Stimulated activated CD4-positive, alpha-beta T cell treated with anti-CD3 and anti-CD28 coated beads, Interleukin-1b, Interleukin-23, amount 100 ng/mL, for 48 hours (primary cell): ENCODE data around the gene ENTHD1.
A peak's percentile ranks its signal among the peaks of the same experiment; 100 is the strongest.

Source experiments
- DNase-seq: peaks from one replicate; pipeline ENCODE4 v3.0.0-alpha.2; 2020

Gene ENTHD1

DNA sequence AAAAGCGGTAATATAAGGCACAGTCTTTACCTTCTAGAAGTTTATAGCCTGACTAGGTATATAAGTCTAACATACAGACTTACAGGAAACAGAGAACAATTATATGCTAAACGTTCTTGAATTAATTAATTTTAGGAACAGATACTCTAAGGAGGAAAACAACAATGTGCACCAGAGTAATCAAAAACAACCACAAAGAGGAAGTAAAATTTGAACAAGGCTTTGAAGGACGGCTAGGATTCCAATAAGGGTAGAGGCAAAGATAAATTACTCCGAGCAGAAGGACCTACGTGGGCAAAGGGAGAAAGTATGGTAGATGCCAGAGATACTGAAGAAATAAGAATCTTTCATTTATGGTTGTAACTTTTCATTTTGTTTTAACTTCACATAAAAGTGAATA lies 54.4 kb downstream of the ENTHD1 start:
- no peak for DNase-seq

DNA sequence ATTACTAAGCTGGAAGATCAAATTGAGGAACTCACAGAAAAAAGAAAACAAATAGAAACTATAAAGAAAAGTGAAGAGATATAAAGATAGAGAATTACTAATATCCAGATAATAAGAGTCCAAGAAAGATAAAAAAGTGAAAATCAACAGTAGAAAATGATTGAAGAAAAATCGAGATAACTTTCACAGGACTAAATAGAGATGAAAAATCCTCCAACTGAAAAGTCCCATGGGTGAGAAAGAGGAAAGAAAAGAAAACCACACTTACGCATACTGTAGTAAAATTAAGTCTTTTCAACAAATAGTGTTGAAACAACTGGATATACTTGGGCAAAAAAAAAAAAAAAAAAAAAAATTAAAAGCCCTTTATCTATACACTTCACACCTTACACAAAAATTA lies 60.0 kb downstream of the ENTHD1 start:
- DNase-seq = no peak

DNA sequence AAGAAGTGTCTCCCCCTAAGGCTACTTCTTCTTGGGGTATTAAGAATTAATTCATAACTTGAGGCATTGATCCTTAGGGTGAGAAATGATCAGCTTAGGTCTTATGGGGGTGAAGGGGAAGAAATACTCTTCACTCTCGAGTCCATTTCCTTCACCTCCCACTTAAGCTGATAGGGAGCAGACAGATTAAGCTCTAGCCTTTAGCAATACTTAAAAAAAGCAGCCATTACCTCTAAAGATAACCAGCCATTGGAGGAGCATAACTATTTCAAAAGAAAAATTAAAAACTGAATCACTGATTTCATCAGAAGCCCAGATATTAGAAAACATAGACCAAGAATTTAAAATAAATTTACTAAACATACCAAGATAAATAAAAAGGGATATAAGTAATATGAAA lies 60.5 kb downstream of the ENTHD1 start:
- no peak for DNase-seq

DNA sequence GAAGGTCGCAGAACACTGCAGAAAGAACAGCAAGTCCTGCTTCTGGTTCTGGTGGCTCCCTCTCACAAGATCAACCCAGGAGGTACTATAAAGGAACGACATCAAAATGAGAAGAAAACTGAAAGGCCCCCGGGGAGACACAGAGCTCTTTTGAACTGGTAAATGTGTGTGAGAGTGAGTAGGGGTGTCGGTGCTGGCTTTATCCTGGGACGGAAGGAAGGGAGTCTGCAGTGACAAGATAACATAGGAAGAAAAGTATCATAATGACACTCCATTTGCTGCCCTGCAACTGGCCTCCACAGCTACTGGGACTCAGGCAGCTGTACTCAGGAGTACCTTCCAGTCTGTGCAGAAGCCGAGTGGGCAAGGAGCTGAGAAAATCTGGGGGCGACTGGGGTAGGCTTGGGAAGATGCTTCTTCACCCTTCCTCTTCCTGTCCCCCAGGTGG lies 60.9 kb downstream of the ENTHD1 start:
- DNase-seq = no peak

DNA sequence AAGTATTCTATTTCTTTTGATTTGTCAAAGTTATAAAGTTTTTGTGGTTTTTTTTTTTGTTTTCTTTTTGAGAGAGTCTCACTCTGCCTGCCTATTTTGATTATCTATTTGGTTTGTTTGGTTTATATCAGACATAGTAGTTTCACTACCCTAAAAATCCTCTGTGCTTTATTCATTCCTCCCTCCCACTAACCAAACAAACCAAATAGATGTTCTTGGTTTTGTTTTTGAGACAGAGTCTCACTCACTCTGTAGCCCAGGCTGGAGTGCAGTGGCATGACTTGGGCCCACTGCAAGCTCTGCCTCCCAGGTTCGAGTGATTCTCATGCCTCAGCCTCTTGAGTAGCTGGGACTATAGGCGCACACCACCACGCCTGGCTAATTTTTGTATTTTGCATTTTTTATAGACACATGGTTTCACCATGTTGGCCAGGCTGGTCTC lies 67.9 kb downstream of the ENTHD1 start:
- no peak for DNase-seq

DNA sequence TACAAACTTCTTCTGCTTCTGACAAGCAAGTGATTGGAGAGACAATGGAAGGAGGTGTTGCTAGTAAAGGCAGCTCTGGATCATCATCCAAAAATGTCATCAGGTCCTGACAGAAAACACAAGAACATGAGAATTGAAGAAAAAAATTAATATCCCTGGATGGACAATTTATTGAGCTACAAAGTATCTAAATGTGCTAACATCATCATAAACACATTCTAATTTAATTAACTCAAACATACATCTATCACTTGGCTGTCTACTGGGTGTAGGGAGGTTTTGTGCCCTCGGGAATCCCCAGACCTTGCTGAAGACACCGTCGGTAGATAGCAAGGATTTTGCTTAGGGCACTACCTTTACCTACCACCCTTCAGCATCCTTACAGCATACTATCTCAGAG lies 72.6 kb downstream of the ENTHD1 start:
- DNase-seq = no peak

DNA sequence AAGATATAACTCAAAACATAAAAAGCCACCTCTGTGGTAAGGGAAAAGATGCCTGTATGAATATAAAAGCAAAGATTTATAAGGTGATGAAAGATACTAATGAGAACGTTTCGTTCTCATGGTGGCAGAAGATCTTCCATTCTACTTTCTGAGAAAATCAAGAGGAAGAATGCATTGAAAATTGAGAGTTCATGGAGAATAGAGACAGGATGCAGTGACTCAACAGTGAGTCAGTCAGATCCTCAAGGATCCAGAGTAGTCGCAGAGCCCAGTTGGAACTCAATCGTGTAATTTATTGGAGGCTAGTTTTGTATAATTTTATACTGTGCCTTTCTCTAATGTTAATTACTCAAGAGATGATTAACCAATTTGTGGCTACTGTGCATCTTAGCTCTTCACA lies 73.3 kb downstream of the ENTHD1 start:
- no peak for DNase-seq

DNA sequence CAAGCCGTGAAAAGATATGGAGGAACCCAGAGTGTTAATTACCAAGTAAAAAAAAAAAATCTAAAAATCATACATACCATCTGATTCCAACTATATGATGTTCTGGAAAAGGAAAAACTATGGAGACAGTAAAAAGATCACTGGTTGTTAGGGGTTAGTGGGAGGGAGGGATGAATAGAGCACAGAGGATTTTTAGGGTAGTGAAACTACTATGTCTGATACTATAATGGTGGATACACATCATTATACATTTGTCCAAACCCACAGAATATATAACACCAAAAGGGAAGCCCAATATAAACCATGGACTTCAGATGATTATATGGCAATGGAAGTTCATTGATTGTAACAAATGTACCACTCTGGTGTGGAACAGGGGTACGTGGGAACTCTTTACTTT lies 74.1 kb downstream of the ENTHD1 start:
- DNase-seq = no peak

DNA sequence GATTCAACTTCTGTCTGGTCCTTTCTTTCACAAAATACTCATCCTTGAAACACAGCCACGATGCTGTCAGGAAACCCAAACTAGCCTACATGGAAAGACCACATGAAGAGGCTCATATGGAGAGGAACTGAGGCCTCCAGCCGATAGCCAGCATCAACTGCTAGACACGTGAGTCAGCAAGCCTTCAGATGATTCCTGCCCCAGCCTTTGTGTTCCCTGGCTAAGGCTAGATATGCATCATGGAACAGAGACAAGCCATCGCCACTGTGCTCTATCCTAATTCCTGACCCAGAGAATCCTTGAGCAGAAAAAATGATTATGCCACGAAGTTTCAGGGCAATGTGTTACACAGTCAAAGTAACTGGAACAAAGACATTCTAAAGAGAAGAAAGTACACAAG lies 75.5 kb downstream of the ENTHD1 start:
- no peak for DNase-seq

DNA sequence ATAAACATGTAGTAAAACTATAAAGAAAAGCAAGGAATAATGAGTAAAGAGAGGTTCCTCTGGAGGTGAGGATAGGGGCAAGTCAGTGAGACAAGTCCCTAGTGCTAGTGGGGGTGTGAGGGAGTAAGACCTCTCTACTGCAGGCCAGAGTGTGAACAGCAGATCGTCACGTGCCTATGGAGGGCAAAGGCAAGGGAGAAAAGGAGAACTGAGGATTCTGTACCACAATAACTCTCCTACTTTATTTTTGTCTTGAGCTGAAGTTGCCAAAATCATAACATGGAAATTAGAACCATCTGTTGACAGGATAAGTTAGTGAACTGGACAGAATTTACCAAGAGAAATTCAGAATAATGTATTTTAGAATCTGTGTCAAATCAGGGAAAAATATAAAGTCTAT lies 77.6 kb downstream of the ENTHD1 start:
- no peak for DNase-seq

DNA sequence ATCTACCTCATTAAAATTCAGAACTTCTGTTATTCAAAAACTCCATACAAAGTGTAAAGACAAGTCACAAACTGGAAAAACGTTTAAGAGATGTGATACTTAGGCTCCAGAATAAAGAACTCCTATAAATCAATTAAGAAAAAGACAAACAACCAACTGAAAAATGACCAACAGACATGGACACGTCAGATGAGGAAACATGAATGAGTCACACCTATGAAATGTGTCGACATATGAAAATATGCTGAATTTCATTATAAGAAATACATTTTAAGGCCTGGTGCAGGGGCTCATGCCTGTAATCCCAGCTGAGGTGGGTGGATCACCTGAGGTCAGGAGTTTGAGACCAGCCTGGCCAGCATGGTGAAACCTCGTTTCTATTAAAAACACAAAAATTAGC lies 78.7 kb downstream of the ENTHD1 start:
- no peak for DNase-seq

DNA sequence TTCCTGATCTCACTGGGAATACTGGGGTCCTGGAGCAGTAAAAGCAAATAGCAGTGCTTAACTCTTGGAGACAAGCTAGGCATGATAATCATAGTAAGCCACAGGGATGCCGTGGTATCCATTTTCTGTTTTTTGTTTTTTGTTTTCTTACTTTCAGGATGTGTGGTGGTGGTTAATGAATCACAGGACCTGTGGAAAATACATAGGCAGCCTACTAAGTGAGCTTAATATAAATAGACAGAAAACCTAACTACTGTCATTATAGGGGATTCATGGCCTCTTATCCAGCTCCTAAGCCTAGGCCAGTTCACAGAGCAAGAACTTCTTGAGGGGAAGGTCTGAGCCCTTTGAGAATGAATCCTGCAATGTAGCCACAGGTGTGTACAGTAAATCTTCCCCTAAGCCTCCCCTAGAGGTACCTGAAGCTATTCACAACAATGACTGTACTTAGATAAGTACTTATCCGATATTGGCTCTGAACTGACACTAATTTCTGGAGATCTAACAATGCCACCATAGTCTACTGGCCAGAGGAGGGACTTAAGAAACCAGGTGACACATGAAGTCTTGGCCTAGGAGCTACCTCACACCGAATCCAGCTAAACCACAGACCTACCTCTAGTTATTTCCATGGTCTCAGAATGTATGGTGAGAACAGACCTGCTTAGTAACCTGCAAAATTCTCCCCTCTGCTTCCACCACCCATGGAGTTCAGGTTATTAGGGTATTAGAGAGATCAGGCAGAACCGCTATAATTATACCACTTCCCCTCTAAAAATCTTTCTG lies 83.6 kb downstream of the ENTHD1 start:
- no peak for DNase-seq

DNA sequence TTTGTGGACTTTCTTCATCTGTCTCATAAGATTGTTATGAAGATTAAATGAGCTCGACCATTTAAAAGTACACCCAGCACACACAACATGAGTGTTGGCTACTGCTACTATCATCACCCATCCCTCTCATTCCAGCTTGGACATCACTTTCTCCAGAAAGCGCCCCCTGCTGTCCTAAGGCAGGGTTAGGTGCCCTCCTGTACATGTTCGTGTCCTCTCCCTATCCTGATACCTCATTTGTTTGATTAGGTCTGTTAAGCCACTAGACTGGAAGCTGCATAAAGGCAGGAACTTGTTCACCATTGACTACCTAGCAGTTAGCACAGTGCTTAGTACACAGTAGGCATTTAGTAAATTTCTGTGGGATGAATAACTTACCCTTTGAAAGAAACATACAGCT lies 85.5 kb downstream of the ENTHD1 start:
- DNase-seq = peak; percentile 24

DNA sequence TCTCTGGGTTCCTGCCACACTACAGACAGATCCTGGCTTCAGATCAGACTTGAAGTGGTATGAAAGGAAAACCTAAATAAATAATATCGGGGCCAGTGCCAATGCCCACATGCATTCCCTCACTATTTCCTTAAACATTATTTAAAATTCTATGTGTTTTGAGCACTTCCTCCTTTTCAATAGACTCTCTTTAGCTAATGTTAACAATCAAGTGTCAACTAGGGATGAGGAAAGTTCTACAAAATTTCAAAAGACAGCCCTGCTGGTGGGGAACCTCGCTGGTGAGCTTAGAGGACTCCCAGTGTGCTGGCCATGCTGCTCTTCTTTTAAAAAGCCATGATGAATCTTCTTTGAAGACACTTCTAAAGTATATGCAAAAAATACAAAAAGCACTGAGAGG lies 87.5 kb downstream of the ENTHD1 start:
- DNase-seq = no peak

DNA sequence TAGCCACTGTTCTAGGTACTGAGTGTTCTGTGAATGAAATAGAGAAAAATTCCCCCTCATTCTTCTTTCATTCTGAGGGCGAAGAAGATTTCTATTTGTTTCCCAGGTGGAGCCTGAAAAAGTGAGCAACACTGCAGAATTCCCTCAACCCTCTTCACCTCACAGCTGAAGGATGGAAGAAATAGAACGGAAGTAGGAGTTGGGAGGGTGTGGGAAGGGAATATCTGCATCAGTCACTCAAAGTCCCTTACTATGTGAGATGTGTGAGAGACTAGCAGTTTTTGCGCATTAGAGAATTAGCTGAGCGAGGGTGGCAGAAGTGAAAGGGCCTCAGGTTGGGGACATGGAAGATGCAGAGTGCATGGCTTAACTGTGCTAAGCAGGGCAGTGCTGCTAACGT lies 88.4 kb downstream of the ENTHD1 start:
- DNase-seq = no peak

DNA sequence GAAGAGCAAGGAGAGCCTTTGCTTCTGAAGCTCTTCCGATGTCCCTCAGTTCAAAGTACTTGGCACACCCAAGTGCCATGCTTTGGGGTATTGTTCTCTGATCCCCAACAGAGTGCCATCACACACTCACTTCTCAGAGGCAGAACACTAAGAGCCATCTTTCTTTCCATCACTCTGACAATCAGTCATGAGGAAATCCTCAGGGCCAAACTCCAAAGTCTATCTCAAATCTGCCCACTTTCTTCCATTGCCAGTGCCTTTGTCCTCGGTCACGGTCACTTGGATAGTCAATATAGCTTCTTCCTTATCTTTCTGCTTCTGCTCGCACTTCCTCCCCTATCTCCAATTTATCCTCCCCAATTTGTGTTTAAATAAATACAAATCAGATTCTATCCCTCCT lies 90.9 kb downstream of the ENTHD1 start:
- no peak for DNase-seq

DNA sequence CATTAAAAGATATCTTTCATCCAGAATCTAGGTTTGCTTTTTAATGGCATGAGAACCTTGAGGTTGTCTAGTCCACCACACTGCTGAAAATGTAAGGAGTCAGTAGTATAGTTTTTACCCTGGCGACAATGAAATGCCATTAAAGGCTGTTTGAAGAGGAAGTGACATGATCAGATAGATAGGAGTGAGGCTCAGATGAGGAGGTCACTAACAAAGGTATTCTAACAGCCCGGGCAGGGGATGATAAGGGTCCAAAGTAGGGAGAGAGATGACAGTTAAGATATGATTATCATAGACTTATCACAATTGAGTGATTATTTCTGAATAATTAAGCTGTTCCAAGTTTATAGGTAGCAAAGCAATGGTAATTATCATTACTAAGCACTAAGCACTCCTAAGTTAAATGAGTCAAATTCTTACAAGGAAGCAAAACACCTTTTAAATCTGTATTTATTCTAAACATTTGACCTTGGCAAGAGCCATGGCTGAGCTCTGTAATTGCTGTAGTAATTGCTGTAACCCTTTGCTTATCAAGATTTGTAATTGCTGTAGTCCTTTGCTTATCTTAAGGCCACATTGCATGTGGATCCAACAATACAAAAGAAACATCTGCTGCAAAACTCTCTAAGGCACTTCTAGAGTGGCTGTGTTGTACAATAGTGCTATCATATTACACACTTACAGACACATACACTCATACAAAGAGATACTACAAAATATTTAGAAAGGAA lies 92.6 kb downstream of the ENTHD1 start:
- DNase-seq = no peak

DNA sequence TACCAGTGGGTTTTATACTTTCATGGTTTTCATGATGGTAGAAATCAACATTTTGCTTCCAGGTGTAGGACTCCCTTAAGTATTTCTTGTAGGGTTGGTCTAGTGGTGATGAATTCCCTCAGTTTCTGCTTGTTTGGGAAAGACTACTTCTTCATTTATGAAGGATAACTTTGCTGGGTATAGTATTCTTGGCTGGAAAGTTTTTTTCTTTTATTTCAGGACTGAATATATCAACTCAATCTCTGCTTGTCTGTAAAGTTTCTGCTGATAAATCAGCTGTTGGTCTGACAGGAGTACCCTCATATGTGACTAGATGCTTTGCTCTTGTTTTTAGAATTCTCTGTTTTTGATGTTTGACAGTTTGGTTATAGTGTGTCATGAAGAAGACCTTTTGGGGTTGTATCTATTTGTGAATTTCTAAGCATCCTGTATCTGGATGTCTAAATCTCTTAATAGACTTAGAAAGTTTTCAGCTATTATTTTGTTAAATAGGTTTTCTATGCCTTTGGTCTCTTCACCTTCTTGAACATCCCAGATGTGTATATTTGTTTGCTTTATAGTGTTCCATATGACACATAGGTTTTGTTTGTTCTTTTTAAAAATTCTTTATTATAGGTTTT lies 95.9 kb downstream of the ENTHD1 start:
- DNase-seq = no peak

DNA sequence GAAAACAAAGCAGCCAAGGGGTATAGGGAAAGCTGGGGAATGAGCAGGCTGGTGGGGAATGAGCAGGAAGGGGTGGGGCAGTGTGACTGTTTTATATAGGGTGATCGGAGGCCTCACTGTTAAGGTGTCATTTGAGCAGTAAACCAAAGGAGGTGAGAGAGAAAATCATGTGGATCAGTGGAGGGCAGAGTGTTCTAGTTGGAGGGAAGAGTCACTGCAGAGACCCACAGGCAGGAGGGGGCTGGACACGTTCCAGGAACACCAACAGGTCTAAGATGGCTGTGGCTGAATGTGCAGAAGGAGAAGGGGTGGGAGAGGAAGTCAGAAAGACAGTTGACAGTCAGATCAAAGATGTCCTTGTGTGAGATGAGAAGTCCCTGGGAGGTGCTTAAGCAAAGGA lies 103.8 kb downstream of the ENTHD1 start:
- DNase-seq = no peak

DNA sequence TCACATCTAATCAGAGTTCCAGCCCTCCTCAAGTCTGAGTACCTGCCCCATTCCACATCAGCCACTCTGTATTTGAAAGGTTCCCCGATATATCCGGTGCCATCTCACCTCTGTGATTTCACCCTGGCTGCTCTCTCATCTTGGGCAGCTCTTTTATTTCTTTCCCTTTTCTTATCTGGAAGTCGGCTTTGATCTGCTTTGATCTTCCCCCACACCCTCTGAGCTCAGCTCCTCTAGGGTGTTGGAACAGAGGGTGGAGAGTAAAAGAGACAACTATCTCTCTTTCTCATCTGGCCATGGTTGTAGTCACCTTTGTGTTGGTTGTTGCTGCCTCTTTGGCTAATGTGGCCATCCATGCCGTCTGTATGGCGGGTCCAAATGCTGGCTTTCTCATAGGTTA lies 108.3 kb downstream of the ENTHD1 start:
- no peak for DNase-seq

DNA sequence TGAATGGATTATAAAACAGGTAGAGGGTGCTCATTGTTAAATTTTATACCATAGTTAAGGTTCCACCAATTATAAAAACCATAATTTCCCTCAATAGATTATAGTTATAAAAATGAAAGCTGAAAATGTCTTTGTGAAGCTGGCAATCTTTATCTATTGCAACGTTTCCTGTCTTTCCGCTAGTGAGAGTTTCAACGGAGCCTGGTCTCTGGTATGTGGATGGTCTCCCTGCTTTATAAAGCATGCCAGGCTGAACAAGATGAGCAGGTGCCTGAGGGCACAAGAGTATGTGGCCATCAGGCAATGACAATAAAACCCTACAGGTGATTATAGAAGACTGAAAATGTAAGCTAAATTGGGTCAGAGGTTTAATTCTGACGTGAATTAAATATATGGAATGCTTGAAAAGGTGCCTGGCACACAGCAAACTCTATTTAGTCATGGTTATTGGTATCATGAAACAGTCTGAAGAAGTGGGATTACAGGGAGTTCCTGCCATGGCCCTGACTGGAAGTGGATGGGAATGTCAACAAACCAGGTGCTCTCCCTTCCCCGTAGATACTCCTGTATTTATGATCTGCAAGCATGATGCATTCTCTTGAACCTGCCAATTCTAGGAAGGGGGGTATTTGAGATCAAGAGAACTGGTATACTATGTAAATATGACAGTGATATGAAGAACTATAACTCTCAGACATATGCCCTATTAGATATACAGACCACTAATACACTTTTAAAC lies 115.7 kb downstream of the ENTHD1 start:
- DNase-seq = no peak

DNA sequence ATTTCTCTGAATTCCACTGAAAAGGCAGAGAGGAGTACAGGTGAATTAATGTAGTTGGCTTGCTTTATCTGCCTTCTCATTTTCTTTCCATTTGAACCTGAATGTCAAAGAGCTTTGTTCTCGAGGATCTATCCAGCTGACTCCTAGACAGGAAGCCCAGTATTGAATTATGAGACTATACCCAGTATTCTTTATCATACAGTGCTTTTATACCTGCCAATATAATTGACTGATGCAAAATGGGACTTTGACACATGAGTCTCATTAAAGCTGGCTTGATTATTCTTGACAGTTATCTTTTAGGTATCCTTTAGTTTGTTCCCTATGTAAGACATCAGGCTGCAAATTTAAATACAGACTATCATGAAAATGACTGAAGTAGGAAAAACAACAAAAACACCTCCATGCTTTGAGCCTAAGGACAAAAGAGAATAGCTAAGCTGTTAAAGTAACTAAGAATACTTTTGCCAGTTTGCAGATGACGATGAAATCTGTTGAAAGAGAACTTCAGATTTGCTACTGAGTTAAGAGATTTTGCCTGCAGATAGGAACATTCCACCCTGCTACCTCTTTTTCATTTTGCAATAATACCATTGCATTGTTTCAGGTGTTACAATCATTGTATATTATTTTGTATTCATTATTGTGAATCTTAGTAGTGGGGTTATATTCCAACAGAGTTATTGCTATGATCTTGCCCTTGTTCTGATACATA lies 117.1 kb downstream of the ENTHD1 start:
- DNase-seq = no peak
